ENCODE results near the gene LINGO1. TPM values are rescaled to one million over a fixed set of nuclear protein-coding genes. Genes with fewer than 3 reads are reported as not detected.

The LINGO1 gene
- total RNA-seq, 2 experiments from 2014 or later = not detected

- Mint-ChIP-seq H3K9me3 (no peaks in the 10 kb centered on the region), H3K4me3 (no peak overlapping the region), H3K27ac (no peak overlapping the region), H3K27me3 (peaks cover 7% of the 10 kb centered on the region), H3K4me1 (ENCODE audit: low read depth) (peaks cover 6% of the 10 kb centered on the region), H3K36me3 (ENCODE audit: low read depth) (no peaks in the 10 kb centered on the region)
- TF ChIP-seq CTCF (IDR thresholded peaks at IDR 0.05) = no peak
- ATAC-seq (no peak), DNase-seq (no peak)
- CTCF ChIA-PET = interaction anchor here (0.6 to 1.7 kb wide), 3 partner anchors 9 to 1428 kb away, joined by 3 to 5 read pairs (median 3); no protein-coding TSS in a partner anchor
- intact Hi-C loops (cut with micrococcal nuclease) = no loop called here
- POLR2A ChIA-PET = no interaction called here
Measured at GRCh38 chr15:77607894-77608261, 24.8 kb downstream of the LINGO1 start.

GRCh38 chr15:77607111-77607893 is 25.4 kb downstream of the LINGO1 start:
- H3K27ac Mint-ChIP-seq = no peak overlapping the region
- intact Hi-C loops (cut with micrococcal nuclease) = no loop called here
- H3K9me3 Mint-ChIP-seq = no peaks in the 10 kb centered on the region
- no peak for DNase-seq
- no peaks in the 10 kb centered on the region for H3K36me3 Mint-ChIP-seq (ENCODE audit: low read depth)
- POLR2A ChIA-PET = no interaction called here
- H3K4me1 Mint-ChIP-seq (ENCODE audit: low read depth) = peaks cover 6% of the 10 kb centered on the region
- peaks cover 7% of the 10 kb centered on the region for H3K27me3 Mint-ChIP-seq
- CTCF ChIA-PET = interaction anchor here (1.2 kb wide), 1 partner anchor 10 kb away, joined by 3 read pairs; no protein-coding TSS in a partner anchor
- ATAC-seq = no peak
- H3K4me3 Mint-ChIP-seq = no peak overlapping the region
- TF ChIP-seq CTCF (IDR thresholded peaks at IDR 0.05) = no peak

GRCh38 chr15:77606142-77607034 is 26.3 kb downstream of the LINGO1 start:
- H3K4me1 Mint-ChIP-seq (ENCODE audit: low read depth) = peaks cover 6% of the 10 kb centered on the region

GRCh38 chr15:77605547-77605946 is 27.2 kb downstream of the LINGO1 start:
- Mint-ChIP-seq H3K4me1 (ENCODE audit: low read depth) (peaks cover 6% of the 10 kb centered on the region), H3K9me3 (no peaks in the 10 kb centered on the region), H3K27ac (no peak overlapping the region), H3K27me3 (peaks cover 7% of the 10 kb centered on the region), H3K36me3 (ENCODE audit: low read depth) (no peaks in the 10 kb centered on the region), H3K4me3 (no peak overlapping the region)
- ATAC-seq (no peak), DNase-seq (no peak)
- intact Hi-C loops (cut with micrococcal nuclease) = no loop called here
- CTCF ChIA-PET = no interaction called here
- POLR2A ChIA-PET = no interaction called here
- no peak for TF ChIP-seq CTCF (IDR thresholded peaks at IDR 0.05)

More at GRCh38 chr15:77606142-77607034, 26.3 kb downstream of the LINGO1 start:
- no peak overlapping the region for H3K4me3 Mint-ChIP-seq
- H3K9me3 Mint-ChIP-seq = no peaks in the 10 kb centered on the region
- ChIA-PET POLR2A (no interaction called here), CTCF (interaction anchor here (1.2 kb wide), 1 partner anchor 11 kb away, joined by 3 read pairs; no protein-coding TSS in a partner anchor)
- no peak overlapping the region for H3K27ac Mint-ChIP-seq
- no peaks in the 10 kb centered on the region for H3K36me3 Mint-ChIP-seq (ENCODE audit: low read depth)
- intact Hi-C loops (cut with micrococcal nuclease) = no loop called here
- TF ChIP-seq CTCF (IDR thresholded peaks at IDR 0.05) = no peak
- ATAC-seq (no peak), DNase-seq (no peak)
- peaks cover 7% of the 10 kb centered on the region for H3K27me3 Mint-ChIP-seq

All from activated CD8-positive, alpha-beta T cell treated with anti-CD3 and anti-CD28 coated beads for 36 hours (primary cell).